Adrenal gland (tissue), 12 donors: Measurements from ENCODE around the gene CD200R1. TPM values are rescaled to one million over a fixed set of nuclear protein-coding genes. Genes with fewer than 3 reads are reported as not detected.

ENCODE experiments used
- DNase-seq, 7 donors: peaks; one replicate each; pipeline ENCODE4 v3.0.0-alpha.2; 2019 to 2020
- H3K27ac ChIP-seq, 5 donors: fragments of 200-600 bp; sonication (generic) in 4 of 5; 1 replicate in 3 of 5; 2 replicates in 2 of 5; pipeline versions ENCODE4 v1.5.1 to v1.8.0; 2016 to 2020; ENCODE audit warnings: mild to moderate bottlenecking in 1 of 5
- H3K27me3 ChIP-seq: fragments of 200-600 bp; 2 replicates; pipeline ENCODE4 v1.8.0; 2021
- H3K36me3 ChIP-seq, 2 donors: fragments of 200-600 bp; replicated peaks in 1 of 2; 1 replicate in 1 of 2; 2 replicates in 1 of 2; pipeline versions ENCODE4 v1.5.1 to v1.8.0; 2018 to 2022
- H3K4me1 ChIP-seq, 2 donors: fragments of 200-600 bp; replicated peaks in 1 of 2; 1 replicate in 1 of 2; 2 replicates in 1 of 2; pipeline versions ENCODE4 v1.5.1 to v1.8.0; 2018 to 2021
- H3K4me3 ChIP-seq, 4 donors: fragments of 200-600 bp; sonication (generic) in 3 of 4; one replicate each; pipeline ENCODE4 v1.5.1; 2016 to 2018
- H3K9me3 ChIP-seq, 3 donors: fragments of 200-600 bp; sonication (generic) in 1 of 3; replicated peaks in 1 of 3; 1 replicate in 2 of 3; 2 replicates in 1 of 3; pipeline versions ENCODE4 v1.5.1 to v1.8.0; 2016 to 2021
- POLR2A ChIP-seq, 2 donors: fragments of 450-650 bp; IDR thresholded peaks; one replicate each; pipeline ENCODE4 v1.6.1; 2017; ENCODE audit warnings: antibody characterized with exemption in 2 of 2, mild to moderate bottlenecking in 2 of 2, moderate library complexity in 1 of 2
- WGBS, 4 donors: extraction: QIAGEN DNeasy Blood & Tissue Kit in 2 of 4; methylation state at CpG; one replicate each; pipeline versions ENCODE4 v1.1.5 to v1.1.7; 2013 to 2017; 5-methylcytosine and 5-hydroxymethylcytosine counted together
- intact Hi-C, 2 donors: fragments of 100-400 bp; cut with DNase I; formaldehyde crosslinking; loops; one replicate each; pipeline versions ENCODE4 v1.14.1 to v1.15.0; 2022 to 2023
- polyA plus RNA-seq, 3 donors: library from polyadenylated mRNA; stranded (reverse); fragments of 200-250 nt in 2 of 3; fragments of 350-450 nt in 1 of 3; fragmentation: Illumina TruSeq in 1 of 3; extraction: RNeasy Lipid Tissue Mini Kit (QIAGEN cat#74804) in 1 of 3; gene quantifications; one replicate each; pipeline ENCODE4 v1.2.3, GENCODE V29; 2013 to 2014
- total RNA-seq, 9 donors: library from RNA; depleted of rRNA in 4 of 9; stranded (reverse); fragments of >200 nt in 4 of 9; fragments of 120-200 nt in 1 of 9; fragmentation: NEBNext Ultra II Directional in 1 of 9; extraction: Animal tissue kit (Norgen Biotek cat#: 25700) in 1 of 9; gene quantifications; one replicate each; pipeline versions ENCODE4 v1.1.0 to v1.2.4, GENCODE V29; 2013 to 2023
- TF ChIP-seq, protein P1 (sequence below), 6 experiments: fragments of 450-650 bp in 4 of 6; fragments of 200-600 bp in 2 of 6; sonication (generic) in 1 of 6; IDR thresholded peaks; 1 replicate in 5 of 6; 2 replicates in 1 of 6; pipeline versions ENCODE4 v1.5.1 to v1.8.0; 2016 to 2021; ENCODE audit warnings: antibody characterized with exemption in 6 of 6, mild to moderate bottlenecking in 2 of 6, moderate library complexity in 1 of 6
- donor health status: healthy with polysubstance abuse.
- donor health status: Bipolar disorder and iron deficiency.
- donor health status: DM: yes; HTN: yes; CAD: no.
- donor health status: DM: no; HTN: no; CAD: no.
- donor health status: DM: no; HTN: no; CAD: no.
- donor health status: DM: yes; HTN: yes; CAD: no.

The CD200R1 gene
- total and polyA plus RNA-seq, 12 donors: 0.24 to 11.0 (median 1.4) TPM

DNA sequence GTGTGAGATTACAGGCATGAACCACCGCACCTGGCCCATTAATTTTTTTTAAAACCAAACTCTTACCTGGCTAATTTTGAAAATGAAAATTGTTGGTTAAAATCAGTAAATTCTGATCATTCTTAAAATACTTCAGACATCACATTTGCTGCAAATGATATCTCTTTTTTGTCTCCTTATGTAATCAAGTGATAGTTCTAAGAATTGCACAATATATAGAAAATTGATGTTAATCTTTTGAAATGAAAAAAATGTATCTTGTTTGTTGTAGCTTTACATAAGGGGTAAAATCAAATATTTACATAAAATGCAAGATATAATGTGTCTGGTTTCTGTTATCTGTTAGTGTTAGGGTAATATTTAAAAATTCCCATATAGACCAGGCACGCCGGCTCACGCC is 20.9 kb upstream of the CD200R1 start:
- Histone ChIP-seq H3K27ac (no peak overlapping the region), H3K4me1 (peaks cover 8 to 19% of the 10 kb centered on the region in 2 donors), H3K9me3 (no peaks in the 10 kb centered on the region), H3K36me3 (peaks cover 0 to 19% of the 10 kb centered on the region in 2 donors), H3K4me3 (no peak overlapping the region), H3K27me3 (no peaks in the 10 kb centered on the region)
- WGBS, 4 donors: 93 to 99% (median 97%) methylated on average over 4 of the region's 4 CpGs
- DNase-seq: no peak
- intact Hi-C loops: no loop called here
- no peak for TF ChIP-seq POLR2A (IDR thresholded peaks at IDR 0.05)
- TF ChIP-seq, protein P1, sequence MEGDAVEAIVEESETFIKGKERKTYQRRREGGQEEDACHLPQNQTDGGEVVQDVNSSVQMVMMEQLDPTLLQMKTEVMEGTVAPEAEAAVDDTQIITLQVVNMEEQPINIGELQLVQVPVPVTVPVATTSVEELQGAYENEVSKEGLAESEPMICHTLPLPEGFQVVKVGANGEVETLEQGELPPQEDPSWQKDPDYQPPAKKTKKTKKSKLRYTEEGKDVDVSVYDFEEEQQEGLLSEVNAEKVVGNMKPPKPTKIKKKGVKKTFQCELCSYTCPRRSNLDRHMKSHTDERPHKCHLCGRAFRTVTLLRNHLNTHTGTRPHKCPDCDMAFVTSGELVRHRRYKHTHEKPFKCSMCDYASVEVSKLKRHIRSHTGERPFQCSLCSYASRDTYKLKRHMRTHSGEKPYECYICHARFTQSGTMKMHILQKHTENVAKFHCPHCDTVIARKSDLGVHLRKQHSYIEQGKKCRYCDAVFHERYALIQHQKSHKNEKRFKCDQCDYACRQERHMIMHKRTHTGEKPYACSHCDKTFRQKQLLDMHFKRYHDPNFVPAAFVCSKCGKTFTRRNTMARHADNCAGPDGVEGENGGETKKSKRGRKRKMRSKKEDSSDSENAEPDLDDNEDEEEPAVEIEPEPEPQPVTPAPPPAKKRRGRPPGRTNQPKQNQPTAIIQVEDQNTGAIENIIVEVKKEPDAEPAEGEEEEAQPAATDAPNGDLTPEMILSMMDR (IDR thresholded peaks at IDR 0.05): no peak

DNA sequence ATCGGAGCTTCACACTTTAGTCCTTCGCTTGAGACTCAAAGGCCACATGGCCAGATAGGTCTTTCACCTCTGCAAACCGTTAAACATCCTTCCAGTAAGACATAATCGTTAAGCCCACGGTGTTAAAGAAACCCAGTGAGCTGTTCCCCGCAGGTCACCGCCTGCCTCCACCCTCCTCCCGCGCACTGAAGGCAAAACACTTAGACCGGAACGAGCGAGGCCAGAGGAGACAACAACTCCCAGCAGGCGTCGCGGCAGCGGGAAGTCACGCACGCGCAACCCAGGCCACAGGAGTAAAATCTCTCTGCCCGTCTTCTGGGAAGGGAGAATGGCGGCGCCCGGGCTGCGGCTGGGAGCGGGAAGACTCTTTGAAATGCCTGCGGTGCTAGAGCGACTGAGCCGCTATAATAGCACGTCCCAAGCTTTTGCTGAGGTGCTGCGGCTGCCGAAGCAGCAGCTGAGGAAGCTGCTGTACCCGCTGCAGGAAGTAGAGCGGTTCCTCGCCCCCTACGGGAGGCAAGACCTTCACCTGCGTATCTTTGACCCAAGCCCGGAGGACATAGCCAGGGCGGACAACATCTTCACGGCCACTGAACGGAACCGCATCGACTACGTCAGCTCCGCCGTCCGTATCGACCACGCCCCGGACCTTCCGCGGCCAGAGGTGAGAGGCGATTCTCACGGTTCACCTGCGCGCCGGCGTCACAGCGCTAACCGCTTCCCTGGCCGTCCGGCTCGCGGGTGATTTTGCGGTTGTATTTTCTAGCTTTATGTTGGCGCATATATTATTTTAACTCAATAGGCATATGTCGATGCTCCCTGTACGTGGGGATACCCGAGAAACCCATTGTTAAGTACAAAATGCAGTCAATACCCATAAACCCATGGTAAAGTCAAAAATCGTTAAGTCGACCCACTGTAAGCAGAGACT is 16.0 kb upstream of the CD200R1 start, which contains the start of gene GTPBP8:
GTPBP8 (plus strand) TSS at position 313 of the 931 bp plus-strand sequence; CDS start at position 329, 16 bp downstream.
- intact Hi-C loops: no loop called here
- 1% methylated on average over 33 to 70 of the region's 70 CpGs for WGBS, 4 donors

DNA sequence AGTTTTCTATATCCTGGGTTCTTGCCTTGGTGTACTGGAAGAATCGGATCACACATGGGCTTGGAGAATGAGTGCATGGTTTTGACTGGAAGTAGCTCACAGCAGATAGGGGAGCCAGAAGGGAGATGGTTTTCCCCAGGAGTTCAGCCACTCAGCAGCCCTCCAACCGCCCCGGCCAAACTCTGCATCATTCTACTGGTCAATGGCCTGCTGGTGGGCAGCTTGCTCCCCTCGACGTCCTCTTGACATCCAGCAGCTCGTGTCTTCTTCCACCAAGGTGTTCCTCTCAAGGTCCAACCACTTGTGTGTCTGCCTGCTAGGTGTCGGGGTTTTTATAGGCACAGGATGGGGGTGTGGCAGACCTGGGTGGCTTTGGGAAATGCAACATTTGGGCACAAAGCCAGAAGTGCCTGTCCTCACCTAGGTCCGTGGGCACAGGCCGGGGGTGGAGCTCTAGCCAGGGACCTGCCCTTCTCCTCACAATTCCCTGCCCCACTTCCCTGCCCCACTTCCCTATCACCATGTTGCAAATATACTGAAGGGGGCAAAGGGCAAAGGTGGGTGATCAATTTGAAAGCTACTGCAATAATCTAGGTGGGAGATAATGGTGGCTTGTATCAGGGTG is 12.9 kb upstream of the CD200R1 start:
- intact Hi-C loops: loop anchor here in 1 of 2 donors (10.0 kb wide), 1 partner anchor 343 kb away; the partner anchor contains the start of gene CCDC80
- Histone ChIP-seq H3K36me3 (no peaks in the 10 kb centered on the region), H3K4me1 (peaks cover 8 to 20% of the 10 kb centered on the region in 2 donors), H3K4me3 (no peak overlapping the region), H3K9me3 (no peaks in the 10 kb centered on the region), H3K27me3 (no peaks in the 10 kb centered on the region), H3K27ac (no peak overlapping the region)
- TF ChIP-seq, protein P1 (IDR thresholded peaks at IDR 0.05): no peak
- no peak for TF ChIP-seq POLR2A (IDR thresholded peaks at IDR 0.05)
- no peak for DNase-seq
- 68 to 92% (median 89%) methylated on average over 3 to 9 of the region's 9 CpGs for WGBS, 4 donors

More for the DNA sequence above, 16.0 kb upstream of the CD200R1 start, which contains the start of gene GTPBP8:
- peak within 1 kb of the TSS; percentile 87 to 97 (median 92) for H3K27ac ChIP-seq
- H3K4me1 ChIP-seq: peaks cover 8 to 25% of the 10 kb centered on the region in 2 donors
- no peaks in the 10 kb centered on the region for H3K27me3 ChIP-seq
- peak; percentile 89 to 96 (median 93) for DNase-seq
- H3K9me3 ChIP-seq: no peaks in the 10 kb centered on the region
- peak within 1 kb of the TSS; percentile 64 to 85 (median 70) for H3K4me3 ChIP-seq
- TF ChIP-seq POLR2A (IDR thresholded peaks at IDR 0.05): peak; percentile 96 to 98
- TF ChIP-seq, protein P1 (IDR thresholded peaks at IDR 0.05): peak in 3 of 6 experiments; percentile 20 to 29 (median 27)
- H3K36me3 ChIP-seq: no peaks in the 10 kb centered on the region

DNA sequence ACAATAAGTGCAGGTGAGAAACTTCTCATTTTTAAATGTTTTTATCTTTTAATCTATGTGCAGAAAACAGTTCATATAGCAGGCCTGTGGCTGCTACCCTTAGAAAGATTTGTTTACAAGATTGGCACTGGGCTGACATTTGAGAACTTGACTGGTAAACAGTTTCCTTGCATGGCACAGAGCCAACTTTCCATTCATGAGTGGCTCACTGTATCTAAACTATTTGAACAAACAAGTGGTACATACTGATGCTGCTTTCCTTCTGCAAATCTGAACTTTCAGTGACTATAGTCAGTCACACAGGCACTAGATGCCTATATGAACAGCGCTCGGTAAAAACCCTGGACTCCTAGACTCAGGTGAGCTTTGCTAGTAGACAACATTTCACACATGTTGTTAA is 9.6 kb upstream of the CD200R1 start:
- intact Hi-C loops: loop anchor here in 1 of 2 donors (10.0 kb wide), 1 partner anchor 340 kb away; the partner anchor contains the start of gene CCDC80

More for the DNA sequence above, 9.6 kb upstream of the CD200R1 start:
- Histone ChIP-seq H3K4me3 (no peak overlapping the region), H3K4me1 (no peaks in the 10 kb centered on the region), H3K36me3 (no peaks in the 10 kb centered on the region), H3K27me3 (no peaks in the 10 kb centered on the region), H3K9me3 (no peaks in the 10 kb centered on the region), H3K27ac (no peak overlapping the region)
- peak in 2 of 7 donors; percentile 19 to 20 for DNase-seq
- no peak for TF ChIP-seq POLR2A (IDR thresholded peaks at IDR 0.05)
- TF ChIP-seq, protein P1 (IDR thresholded peaks at IDR 0.05): no peak
- WGBS, 4 donors: 88 to 93% (median 91%) methylated on average over 2 of the region's 2 CpGs
